OCI-LY7 (cell line): Measurements from ENCODE around the gene N4BP2. TPM values are rescaled to one million over a fixed set of nuclear protein-coding genes. Genes with fewer than 3 reads are reported as not detected.
A peak's percentile ranks its signal among the peaks of the same experiment; 100 is the strongest.

Source experiments
- BruUV-seq: library from RNA; stranded (reverse); fragments of 400-500 nt; replicated peaks from 2 replicates; lab custom pipeline; 2021; lab: Mats Ljungman, UMichigan
- CTCF ChIA-PET: fragments of 300-600 bp; sonication (Branson Sonifier 250); formaldehyde crosslinking; loops from one replicate; lab custom pipeline; 2022; ENCODE audit warnings: antibody characterized with exemption; ENCODE audit not compliant: unreplicated experiment; lab: Charles Lee
- POLR2A ChIA-PET: fragments of 300-600 bp; sonication (Branson Sonifier 250); formaldehyde crosslinking; loops from one replicate; lab custom pipeline; 2022; ENCODE audit warnings: antibody characterized with exemption; lab: Charles Lee
- DNase-seq: peaks from one replicate; pipeline ENCODE4 v3.0.0-alpha.2; 2015; ENCODE audit warnings: low spot score
- H2AFZ ChIP-seq: fragments of 200-600 bp; sonication (generic), shearing (Covaris generic); 2 replicates; pipeline ENCODE4 v1.6.1; 2014; ENCODE audit warnings: mild to moderate bottlenecking, antibody characterized with exemption, low read length, moderate library complexity
- H3K27ac ChIP-seq: fragments of 200-600 bp; sonication (generic); 2 replicates; pipeline ENCODE4 v1.5.1; 2014; ENCODE audit warnings: mixed run types, low read depth, mild to moderate bottlenecking, moderate library complexity, low read length, inconsistent platforms; ENCODE audit not compliant: poor library complexity, severe bottlenecking
- H3K36me3 ChIP-seq: fragments of 200-600 bp; sonication (generic); 2 replicates; pipeline ENCODE4 v1.6.1; 2014; ENCODE audit warnings: mild to moderate bottlenecking, antibody characterized with exemption, low read length, moderate library complexity, mixed read lengths; ENCODE audit not compliant: insufficient read depth
- H3K4me1 ChIP-seq: fragments of 200-600 bp; sonication (generic); 2 replicates; pipeline ENCODE4 v1.5.1; 2014; ENCODE audit warnings: mild to moderate bottlenecking, low read length; ENCODE audit not compliant: insufficient read depth, poor library complexity, severe bottlenecking
- H3K4me2 ChIP-seq: fragments of 200-600 bp; sonication (generic); 2 replicates; pipeline ENCODE4 v1.6.1; 2014; ENCODE audit warnings: mild to moderate bottlenecking, low read length
- H3K4me3 ChIP-seq: fragments of 200-600 bp; sonication (generic); 2 replicates; pipeline ENCODE4 v1.5.1; 2014; ENCODE audit warnings: mild to moderate bottlenecking, low read depth, low read length; ENCODE audit not compliant: poor library complexity, severe bottlenecking
- H3K79me2 ChIP-seq: fragments of 200-600 bp; sonication (generic); 2 replicates; pipeline ENCODE4 v1.6.1; 2016; ENCODE audit warnings: low read depth, mild to moderate bottlenecking, low read length, moderate library complexity, mixed read lengths; ENCODE audit not compliant: insufficient read depth
- H3K9me2 ChIP-seq: fragments of 200-600 bp; sonication (generic); 2 replicates; pipeline ENCODE4 v1.6.1; 2016; ENCODE audit warnings: mild to moderate bottlenecking, low read length, mixed read lengths; ENCODE audit not compliant: insufficient read depth
- H3K9me3 ChIP-seq: fragments of 200-600 bp; sonication (generic); 2 replicates; pipeline ENCODE4 v1.6.1; 2014; ENCODE audit warnings: mild to moderate bottlenecking, mixed run types, low read length, mixed read lengths
- H4K20me1 ChIP-seq: fragments of 200-600 bp; sonication (generic); 2 replicates; pipeline ENCODE4 v1.6.1; 2014; ENCODE audit warnings: mild to moderate bottlenecking, antibody characterized with exemption, low read length, moderate library complexity, mixed read lengths; ENCODE audit not compliant: insufficient read depth
- EZH2phosphoT487 ChIP-seq: fragments of 200-600 bp; sonication (generic); IDR thresholded peaks from 2 replicates; pipeline ENCODE4 v1.6.1; 2018; ENCODE audit warnings: low read depth, borderline replicate concordance, mild to moderate bottlenecking, mixed run types, antibody characterized with exemption, low read length, moderate library complexity, mixed read lengths
- intact Hi-C: fragments of 100-400 bp; cut with micrococcal nuclease; formaldehyde crosslinking; loops from one replicate; pipeline ENCODE4 v1.10.0; 2022; ENCODE audit not compliant: unreplicated experiment
- total RNA-seq, 2 experiments: library from RNA; depleted of rRNA in 1 of 2; stranded (reverse); fragments of >200 nt in 1 of 2; shearing (Covaris generic) in 1 of 2; gene quantifications; 2 replicates each; pipeline ENCODE4 v1.2.3, GENCODE V29; 2014 to 2022
- TF ChIP-seq, protein P1 (sequence below): fragments of 200-600 bp; sonication (generic); conservative IDR thresholded peaks from 2 replicates; pipeline ENCODE4 v1.5.1; 2014; ENCODE audit warnings: mild to moderate bottlenecking, antibody characterized with exemption, low read length, moderate library complexity, mixed read lengths

The N4BP2 gene
- total RNA-seq, 2 experiments from 2014 or later = 11.4 to 17.8 TPM

DNA sequence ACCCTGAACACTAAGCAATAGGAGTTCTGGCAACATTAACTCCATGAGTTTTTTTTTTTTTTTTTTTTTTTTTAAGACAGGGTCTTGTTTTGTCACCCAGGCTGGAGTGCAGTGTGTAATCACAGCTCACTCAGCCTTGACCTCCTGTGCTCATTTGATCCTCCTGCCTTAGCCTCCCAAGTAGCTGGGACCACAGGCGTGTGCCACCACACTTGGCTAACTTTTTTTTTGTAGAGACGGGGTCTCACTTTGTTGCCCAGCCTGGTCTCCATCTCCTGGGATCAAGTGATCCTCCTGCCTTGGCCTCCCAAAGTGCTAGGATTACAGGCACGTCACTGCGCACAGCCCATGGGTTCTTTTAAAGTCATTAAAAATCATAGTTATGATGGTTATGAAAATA, 145.2 kb downstream of the N4BP2 start:
- no TSS peak for BruUV-seq
- H3K79me2 ChIP-seq = peaks cover 100% of the 10 kb centered on the region
- peak overlapping the region; percentile 93 for H3K27ac ChIP-seq
- H3K4me2 ChIP-seq = peak overlapping the region; percentile 84
- no peaks in the 10 kb centered on the region for H3K9me3 ChIP-seq
- H3K36me3 ChIP-seq = peaks cover 66% of the 10 kb centered on the region
- intact Hi-C loops = loop anchor here (5.0 kb wide), 1 partner anchor 850 kb away; no protein-coding TSS in a partner anchor
- peaks cover 27% of the 10 kb centered on the region for H4K20me1 ChIP-seq
- POLR2A ChIA-PET = interaction anchor here (0.8 to 1.1 kb wide), 3 partner anchors 10 to 20 kb away, joined by 3 to 5 read pairs (median 5); no protein-coding TSS in a partner anchor
- peak; percentile 31 for DNase-seq
- peak overlapping the region; percentile 79 for H3K4me3 ChIP-seq
- H3K9me2 ChIP-seq = no peaks in the 10 kb centered on the region
- peaks cover 54% of the 10 kb centered on the region for H3K4me1 ChIP-seq
- CTCF ChIA-PET = no interaction called here
- TF ChIP-seq, protein P1, sequence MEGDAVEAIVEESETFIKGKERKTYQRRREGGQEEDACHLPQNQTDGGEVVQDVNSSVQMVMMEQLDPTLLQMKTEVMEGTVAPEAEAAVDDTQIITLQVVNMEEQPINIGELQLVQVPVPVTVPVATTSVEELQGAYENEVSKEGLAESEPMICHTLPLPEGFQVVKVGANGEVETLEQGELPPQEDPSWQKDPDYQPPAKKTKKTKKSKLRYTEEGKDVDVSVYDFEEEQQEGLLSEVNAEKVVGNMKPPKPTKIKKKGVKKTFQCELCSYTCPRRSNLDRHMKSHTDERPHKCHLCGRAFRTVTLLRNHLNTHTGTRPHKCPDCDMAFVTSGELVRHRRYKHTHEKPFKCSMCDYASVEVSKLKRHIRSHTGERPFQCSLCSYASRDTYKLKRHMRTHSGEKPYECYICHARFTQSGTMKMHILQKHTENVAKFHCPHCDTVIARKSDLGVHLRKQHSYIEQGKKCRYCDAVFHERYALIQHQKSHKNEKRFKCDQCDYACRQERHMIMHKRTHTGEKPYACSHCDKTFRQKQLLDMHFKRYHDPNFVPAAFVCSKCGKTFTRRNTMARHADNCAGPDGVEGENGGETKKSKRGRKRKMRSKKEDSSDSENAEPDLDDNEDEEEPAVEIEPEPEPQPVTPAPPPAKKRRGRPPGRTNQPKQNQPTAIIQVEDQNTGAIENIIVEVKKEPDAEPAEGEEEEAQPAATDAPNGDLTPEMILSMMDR = no peak
- no peak for TF ChIP-seq EZH2phosphoT487
- no peak overlapping the region for H2AFZ ChIP-seq

- intact Hi-C loops = loop anchor here (5.0 kb wide), 1 partner anchor 850 kb away; no protein-coding TSS in a partner anchor
- ChIA-PET POLR2A (interaction anchor here (1.0 to 1.1 kb wide), 2 partner anchors 11 to 20 kb away, joined by 3 to 5 read pairs; no protein-coding TSS in a partner anchor), CTCF (no interaction called here)
- H3K9me3 ChIP-seq = no peaks in the 10 kb centered on the region
- H2AFZ ChIP-seq = no peak overlapping the region
- peak overlapping the region; percentile 79 for H3K4me3 ChIP-seq
- no peaks in the 10 kb centered on the region for H3K9me2 ChIP-seq
- BruUV-seq = no TSS peak
- TF ChIP-seq, protein P1 = no peak
- TF ChIP-seq EZH2phosphoT487 = no peak
- H3K79me2 ChIP-seq = peaks cover 100% of the 10 kb centered on the region
- peaks cover 60% of the 10 kb centered on the region for H3K4me1 ChIP-seq
- H3K36me3 ChIP-seq = peaks cover 65% of the 10 kb centered on the region
- H3K4me2 ChIP-seq = peak overlapping the region; percentile 84
- peaks cover 27% of the 10 kb centered on the region for H4K20me1 ChIP-seq
- H3K27ac ChIP-seq = peak overlapping the region; percentile 93
- peak; percentile 29 for DNase-seq
These were observed 145.8 kb downstream of the N4BP2 start for GRCh38 chr4:40202474-40202873.
